Right cardiac atrium (tissue), 5 donors: ENCODE measurements around the gene PNMT. TPM values are rescaled to one million over a fixed set of nuclear protein-coding genes. Genes with fewer than 3 reads are reported as not detected.

Source experiments
- ATAC-seq, 2 donors: fragments of 200-7000 bp; cut with Tn5 transposase; one replicate each; pipeline versions ENCODE4 v1.8.0 to v1.9.1; 2020; ENCODE audit warnings: moderate library complexity in 2 of 2, mild to moderate bottlenecking in 1 of 2
- DNase-seq, 3 donors: peaks; one replicate each; pipeline ENCODE4 v3.0.0-alpha.2; 2020
- H3K27ac ChIP-seq: one replicate; pipeline ENCODE4 v1.5.1; 2013; ENCODE audit warnings: mild to moderate bottlenecking, low read length, control low read depth, moderate library complexity
- H3K27me3 ChIP-seq: one replicate; pipeline ENCODE4 v1.6.1; 2013; ENCODE audit not compliant: control insufficient read depth, insufficient read depth
- H3K4me1 ChIP-seq: one replicate; pipeline ENCODE4 v1.6.1; 2013; ENCODE audit warnings: low read length; ENCODE audit not compliant: control insufficient read depth, insufficient read depth
- H3K4me3 ChIP-seq: one replicate; pipeline ENCODE4 v1.5.1; 2013; ENCODE audit warnings: low read length, control low read depth
- H3K9me3 ChIP-seq: one replicate; pipeline ENCODE4 v1.6.1; 2013; ENCODE audit warnings: low read length; ENCODE audit not compliant: control insufficient read depth
- WGBS: extraction: QIAGEN DNeasy Blood & Tissue Kit; methylation state at CpG from one replicate; pipeline ENCODE4 v1.1.7; 2013; 5-methylcytosine and 5-hydroxymethylcytosine counted together
- intact Hi-C, 4 donors: fragments of 100-400 bp; cut with DNase I; formaldehyde crosslinking; loops; one replicate each; pipeline versions ENCODE4 v1.11.0 to v1.14.0; 2022 to 2023
- polyA plus RNA-seq: library from polyadenylated mRNA; stranded (reverse); fragments of 200-250 nt; gene quantifications from one replicate; pipeline ENCODE4 v1.2.3, GENCODE V29; 2013
- total RNA-seq, 4 donors: library from RNA; stranded (reverse); fragmentation: NEBNext Ultra II Directional; extraction: Animal tissue kit (Norgen Biotek cat#: 25700); gene quantifications; one replicate each; pipeline ENCODE4 v1.2.1, GENCODE V29; 2021
- donor health status: healthy with polysubstance abuse.
- donor health status: DM: no; HTN: yes; CAD: no.
- donor health status: DM: no; HTN: no; CAD: no.
- donor health status: DM: no; HTN: yes; CAD: no; lungs with severe emphysema.
- donor health status: DM: yes; HTN: yes; CAD: no.

Gene PNMT
- total and polyA plus RNA-seq, 5 donors = 18.1 to 39.6 (median 23.1) TPM

DNA sequence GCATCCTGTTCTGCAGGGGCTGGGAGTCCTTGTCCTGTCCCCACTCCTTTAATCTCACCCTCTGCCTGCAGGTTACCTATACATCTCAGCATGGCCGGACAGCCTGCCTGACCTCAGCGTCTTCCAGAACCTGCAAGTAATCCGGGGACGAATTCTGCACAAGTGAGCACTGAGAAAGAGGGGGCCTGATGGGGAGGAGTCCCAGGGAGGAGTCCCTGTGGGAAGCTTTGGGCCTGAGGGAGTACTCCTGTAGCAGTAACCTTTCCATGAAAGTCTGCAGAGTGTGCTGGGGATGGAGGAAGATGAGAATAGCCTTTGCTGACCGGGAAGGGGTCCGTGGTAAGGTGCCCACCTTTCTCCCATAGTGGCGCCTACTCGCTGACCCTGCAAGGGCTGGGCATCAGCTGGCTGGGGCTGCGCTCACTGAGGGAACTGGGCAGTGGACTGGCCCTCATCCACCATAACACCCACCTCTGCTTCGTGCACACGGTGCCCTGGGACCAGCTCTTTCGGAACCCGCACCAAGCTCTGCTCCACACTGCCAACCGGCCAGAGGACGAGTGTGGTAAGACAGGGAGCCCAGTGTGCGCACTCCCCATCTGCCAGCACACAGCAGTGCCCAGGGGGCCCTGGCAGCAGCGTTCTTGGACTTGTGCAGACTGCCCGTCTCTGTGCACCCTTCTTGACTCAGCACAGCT is 47.3 kb downstream of the PNMT start:
- H3K27ac ChIP-seq = no peak overlapping the region
- DNase-seq (no peak), ATAC-seq (peak in 1 of 2 donors; percentile 9)
- H3K4me1 ChIP-seq = no peaks in the 10 kb centered on the region
- no peaks in the 10 kb centered on the region for H3K9me3 ChIP-seq
- H3K4me3 ChIP-seq = no peak overlapping the region
- WGBS = 87% methylated on average over 18 of the region's 18 CpGs
- H3K27me3 ChIP-seq = no peaks in the 10 kb centered on the region
- intact Hi-C loops = no loop called here

GRCh38 chr17:39716073-39716818 is 48.0 kb downstream of the PNMT start:
- 76% methylated on average over 15 of the region's 15 CpGs for WGBS
- H3K4me1 ChIP-seq = no peaks in the 10 kb centered on the region
- H3K4me3 ChIP-seq = no peak overlapping the region
- ATAC-seq = peak; percentile 31 to 57
- intact Hi-C loops = no loop called here
- DNase-seq = peak in 1 of 3 donors; percentile 67
- no peaks in the 10 kb centered on the region for H3K9me3 ChIP-seq
- peak overlapping the region; percentile 31 for H3K27ac ChIP-seq
- no peaks in the 10 kb centered on the region for H3K27me3 ChIP-seq

DNA sequence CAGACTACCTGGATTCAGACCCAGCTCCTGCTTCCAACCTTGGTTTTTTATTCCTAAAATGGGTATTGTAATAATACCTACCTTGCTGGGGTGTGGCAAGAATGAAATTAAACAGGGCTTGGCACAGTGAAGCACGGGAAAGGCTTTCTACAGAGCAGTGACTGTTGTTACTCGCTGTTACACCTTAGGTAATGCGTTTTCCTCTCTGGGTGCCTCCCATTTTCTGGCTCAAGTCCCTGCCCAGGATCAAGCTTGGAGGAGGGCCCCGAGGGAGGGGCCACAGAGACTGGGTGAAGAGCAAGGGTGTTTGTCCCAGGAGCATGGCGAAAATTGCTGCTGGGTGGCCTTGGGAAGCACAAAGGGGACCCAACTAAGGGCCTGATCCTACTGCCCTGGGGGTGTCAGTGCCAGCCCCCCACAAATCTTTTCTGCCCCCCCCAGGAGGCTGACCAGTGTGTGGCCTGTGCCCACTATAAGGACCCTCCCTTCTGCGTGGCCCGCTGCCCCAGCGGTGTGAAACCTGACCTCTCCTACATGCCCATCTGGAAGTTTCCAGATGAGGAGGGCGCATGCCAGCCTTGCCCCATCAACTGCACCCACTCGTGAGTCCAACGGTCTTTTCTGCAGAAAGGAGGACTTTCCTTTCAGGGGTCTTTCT is 48.8 kb downstream of the PNMT start:
- Histone ChIP-seq H3K4me3 (no peak overlapping the region), H3K27ac (no peak overlapping the region), H3K9me3 (no peaks in the 10 kb centered on the region), H3K4me1 (no peaks in the 10 kb centered on the region), H3K27me3 (no peaks in the 10 kb centered on the region)
- ATAC-seq = peak; percentile 24 to 30
- intact Hi-C loops = no loop called here
- 77% methylated on average over 11 of the region's 11 CpGs for WGBS
- peak in 1 of 3 donors; percentile 46 for DNase-seq

DNA sequence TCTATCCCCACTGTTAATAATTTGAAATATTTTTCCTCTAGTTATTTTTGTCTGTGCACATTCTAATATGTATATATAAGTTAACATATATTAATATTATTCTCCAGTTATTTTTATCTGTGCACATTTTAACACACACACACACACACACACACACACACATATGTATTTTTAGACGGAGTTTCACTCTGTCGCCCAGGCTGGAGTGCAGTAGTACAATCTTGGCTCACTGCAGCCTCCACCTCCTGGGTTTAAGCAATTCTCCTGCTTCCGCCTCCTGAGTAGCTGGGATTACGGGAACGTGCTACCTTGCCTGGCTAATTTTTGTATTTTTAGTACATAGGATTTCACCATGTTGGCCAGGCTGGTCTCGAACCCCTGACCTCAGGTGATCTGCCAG is 49.4 kb downstream of the PNMT start:
- Histone ChIP-seq H3K9me3 (no peaks in the 10 kb centered on the region), H3K4me1 (no peaks in the 10 kb centered on the region), H3K27ac (no peak overlapping the region), H3K4me3 (no peak overlapping the region), H3K27me3 (no peaks in the 10 kb centered on the region)
- DNase-seq = no peak
- WGBS = 67% methylated on average over 6 of the region's 6 CpGs
- ATAC-seq = no peak
- intact Hi-C loops = no loop called here

- ATAC-seq (no peak), DNase-seq (peak in 1 of 3 donors; percentile 19)
- 84% methylated on average over 7 of the region's 7 CpGs for WGBS
- Histone ChIP-seq H3K27ac (no peak overlapping the region), H3K9me3 (no peaks in the 10 kb centered on the region), H3K27me3 (no peaks in the 10 kb centered on the region), H3K4me3 (no peak overlapping the region), H3K4me1 (no peaks in the 10 kb centered on the region)
- intact Hi-C loops = loop anchor here in 1 of 4 donors (10.0 kb wide), 1 partner anchor 55 kb away; the partner anchor contains the start of genes PNMT and TCAP
Observed at GRCh38 chr17:39719563-39720355, 51.5 kb downstream of the PNMT start.

Other genes with a start within 250 kb of the PNMT start
- 10 to 100 TPM; 21.4 to 25.8 (median 23.5) TPM for gene MED1, start 217.2 kb upstream of the PNMT start, total RNA-seq
- 8.9 TPM for gene MED1, start 217.2 kb upstream of the PNMT start, polyA plus RNA-seq
- gene CDK12, start 207.0 kb upstream of the PNMT start, total RNA-seq = 10 to 100 TPM; 24.9 to 27.9 (median 25.9) TPM
- gene CDK12, start 207.0 kb upstream of the PNMT start, polyA plus RNA-seq = 8.2 TPM
- not detected for gene NEUROD2, start 60.5 kb upstream of the PNMT start, total RNA-seq
- gene NEUROD2, start 60.5 kb upstream of the PNMT start, polyA plus RNA-seq = not detected
- 1 to 10 TPM; 2.0 to 6.6 (median 2.4) TPM for gene PPP1R1B, start 41.5 kb upstream of the PNMT start, total RNA-seq
- gene PPP1R1B, start 41.5 kb upstream of the PNMT start, polyA plus RNA-seq = 4.4 TPM
- 10 to 100 TPM; 19.2 to 26.2 (median 22.9) TPM for gene STARD3, start 31.3 kb upstream of the PNMT start, total RNA-seq
- gene STARD3, start 31.3 kb upstream of the PNMT start, polyA plus RNA-seq = 22.7 TPM
- 1,000 to 10,000 TPM; 2,357 to 4,356 (median 2,957) TPM for gene TCAP, start 3.1 kb upstream of the PNMT start, total RNA-seq
- gene TCAP, start 3.1 kb upstream of the PNMT start, polyA plus RNA-seq = 4,928 TPM
- gene PGAP3, start 19.6 kb downstream of the PNMT start, total RNA-seq = 10 to 100 TPM; 12.9 to 24.0 (median 15.2) TPM
- 13.6 TPM for gene PGAP3, start 19.6 kb downstream of the PNMT start, polyA plus RNA-seq
- 100 to 1,000 TPM in 3 of 4 donors, 10 to 100 TPM in 1; 99.2 to 178 (median 114) TPM for gene ERBB2, start 31.6 kb downstream of the PNMT start, total RNA-seq
- 56.4 TPM for gene ERBB2, start 31.6 kb downstream of the PNMT start, polyA plus RNA-seq
- 10 to 100 TPM; 53.6 to 67.8 (median 61.8) TPM for gene MIEN1, start 62.1 kb downstream of the PNMT start, total RNA-seq
- gene MIEN1, start 62.1 kb downstream of the PNMT start, polyA plus RNA-seq = 152 TPM
- gene GRB7, start 69.5 kb downstream of the PNMT start, total RNA-seq = 1 to 10 TPM in 3 of 4 donors, under 1 TPM in 1; 0.39 to 2.7 (median 1.6) TPM
- gene GRB7, start 69.5 kb downstream of the PNMT start, polyA plus RNA-seq = 0.70 TPM
- 1 to 10 TPM in 1 of 4 donors, under 1 TPM in 3; 0.28 to 1.3 (median 0.71) TPM for gene IKZF3, start 195.9 kb downstream of the PNMT start, total RNA-seq
- 0.14 TPM for gene IKZF3, start 195.9 kb downstream of the PNMT start, polyA plus RNA-seq
- gene ZPBP2, start 199.7 kb downstream of the PNMT start, total RNA-seq = not detected
- gene ZPBP2, start 199.7 kb downstream of the PNMT start, polyA plus RNA-seq = not detected